Gastroesophageal sphincter (tissue), 3 donors: Measurements from ENCODE around the gene CTNNBL1.

ENCODE experiments used
- CTCF ChIP-seq, 4 experiments: fragments of 200-600 bp in 2 of 4; fragments of 450-650 bp in 2 of 4; sonication (generic) in 1 of 4; IDR thresholded peaks; one replicate each; pipeline ENCODE4 v1.5.1; 2017 to 2019; ENCODE audit warnings: antibody characterized with exemption in 4 of 4, mild to moderate bottlenecking in 2 of 4, moderate library complexity in 2 of 4
- POLR2A ChIP-seq, 2 donors: fragments of 450-650 bp; IDR thresholded peaks; one replicate each; pipeline ENCODE4 v1.6.1; 2017; ENCODE audit warnings: antibody characterized with exemption in 2 of 2, mild to moderate bottlenecking in 2 of 2, moderate library complexity in 1 of 2

GRCh38 chr20:37796121-37796520 lies 102.3 kb downstream of the CTNNBL1 start:
- TF ChIP-seq POLR2A (IDR thresholded peaks at IDR 0.05), result no peak
- TF ChIP-seq CTCF (IDR thresholded peaks at IDR 0.05), result no peak
